GM18519 (cell line): ENCODE results near the gene TEX261.
"Not testable (repeated sequence)": the region's sequence is repeated elsewhere in the genome, so short reads cannot be mapped to it uniquely, and the experiment has no call there.

Experiments used
- ATAC-seq: cut with Tn5 transposase; IDR thresholded peaks from one replicate; pipeline ENCODE4 v1.9.1; 2021; ENCODE audit warnings: mild to moderate bottlenecking, moderate library complexity; ENCODE audit not compliant: unreplicated experiment, low FRiP score

TEX261 gene

GRCh38 chr2:70994699-70995425, at the start of gene TEX261:
TEX261 (minus strand) TSS chr2:70994873; CDS start chr2:70994757, 116 bp downstream.
- ATAC-seq = peak; percentile 94

- no peak for ATAC-seq
Observed at GRCh38 chr2:71043531-71044407, 49.1 kb upstream of the TEX261 start.

- no peak for ATAC-seq
Observed at GRCh38 chr2:71042287-71042686, 47.6 kb upstream of the TEX261 start.

GRCh38 chr2:71036296-71036695, 41.6 kb upstream of the TEX261 start:
- not testable (repeated sequence) for ATAC-seq

GRCh38 chr2:71023553-71024243, 29.0 kb upstream of the TEX261 start:
- not testable (repeated sequence) for ATAC-seq

GRCh38 chr2:71021394-71021793, 26.7 kb upstream of the TEX261 start:
- not testable (repeated sequence) for ATAC-seq

- not testable (repeated sequence) for ATAC-seq
Observed at GRCh38 chr2:71019989-71020388, 25.3 kb upstream of the TEX261 start.

- no peak for ATAC-seq
Observed at GRCh38 chr2:71018625-71019024, 24.0 kb upstream of the TEX261 start.

GRCh38 chr2:71011786-71012185, 17.1 kb upstream of the TEX261 start:
- ATAC-seq = not testable (repeated sequence)

GRCh38 chr2:71008342-71008741, 13.7 kb upstream of the TEX261 start:
- ATAC-seq = no peak

- no peak for ATAC-seq
Observed at GRCh38 chr2:71006955-71007799, 12.5 kb upstream of the TEX261 start.

GRCh38 chr2:71006323-71006722, 11.7 kb upstream of the TEX261 start:
- ATAC-seq = no peak

GRCh38 chr2:71005271-71006202, 10.9 kb upstream of the TEX261 start:
- ATAC-seq = no peak

- ATAC-seq = no peak
Observed at GRCh38 chr2:71004857-71005256, 10.2 kb upstream of the TEX261 start.

- ATAC-seq = no peak
Observed at GRCh38 chr2:71003966-71004755, 9.5 kb upstream of the TEX261 start.

- no peak for ATAC-seq
Observed at GRCh38 chr2:71003396-71003795, 8.7 kb upstream of the TEX261 start.

GRCh38 chr2:71001981-71002570, 7.4 kb upstream of the TEX261 start:
- no peak for ATAC-seq

GRCh38 chr2:71001592-71001927, 6.9 kb upstream of the TEX261 start:
- ATAC-seq = no peak
